ENCODE results near the gene FUT6.
"Not testable (repeated sequence)": the region's sequence is repeated elsewhere in the genome, so short reads cannot be mapped to it uniquely, and the experiment has no call there.

The FUT6 gene

DNA sequence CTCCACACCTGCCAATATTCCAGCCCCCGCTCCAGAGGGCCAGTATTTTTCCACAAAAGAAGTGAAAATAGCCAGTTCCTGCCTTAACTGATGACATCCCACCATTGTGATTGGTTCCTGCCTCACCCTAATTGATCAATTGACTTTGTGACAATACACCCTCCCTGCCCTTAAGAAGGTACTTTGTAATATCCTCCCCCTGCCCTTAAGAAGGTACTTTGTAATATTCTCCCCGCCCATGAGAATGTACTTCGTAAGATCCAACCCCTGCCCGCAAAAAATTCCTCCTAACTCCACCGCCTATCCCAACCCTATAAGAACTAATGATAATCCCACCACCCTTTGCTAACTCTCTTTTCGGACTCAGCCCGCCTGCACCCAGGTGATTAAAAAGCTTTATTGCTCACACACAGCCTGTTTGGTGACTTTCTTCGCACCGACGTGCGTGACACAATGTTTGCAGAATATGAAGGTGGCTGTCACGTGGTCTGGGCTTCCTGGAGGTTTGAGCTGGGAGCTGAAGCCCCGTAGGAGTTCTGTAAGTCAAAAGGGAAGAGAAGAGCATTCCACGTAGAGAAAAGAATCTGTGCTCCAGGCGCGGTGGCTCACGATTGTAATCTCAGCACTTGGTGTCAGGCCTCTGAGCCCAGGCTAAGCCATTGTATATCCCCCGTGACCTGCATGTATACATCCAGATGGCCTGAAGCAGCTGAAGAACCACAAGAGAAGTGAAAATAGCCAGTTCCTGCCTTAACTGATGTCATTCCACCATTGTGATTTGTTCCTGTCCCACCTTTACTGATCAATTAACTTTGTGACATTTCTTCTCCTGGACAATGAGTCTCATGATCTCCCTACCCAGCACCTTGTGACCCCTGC lies 17.9 kb upstream of the FUT6 start:
- Histone ChIP-seq H3K9me2 (replicated peaks; ENCODE audit: insufficient read depth, low read length) (no peaks in the 10 kb centered on the region), H3K27me3 (replicated peaks; ENCODE audit: insufficient read depth, low read length) (peaks cover 98% of the 10 kb centered on the region), H3K36me3 (replicated peaks; ENCODE audit: insufficient read depth, low read length) (no peaks in the 10 kb centered on the region), H4K20me1 (ENCODE audit: insufficient read depth, low read length) (no peaks in the 10 kb centered on the region), H3K4me2 (ENCODE audit: low read depth, low read length) (no peak overlapping the region), H3K4me1 (ENCODE audit: low read length) (no peaks in the 10 kb centered on the region), H3K27ac (ENCODE audit: low read length) (no peak overlapping the region), H3K4me3 (ENCODE audit: low read length) (no peak overlapping the region), H2AFZ (ENCODE audit: low read length) (no peak overlapping the region), H3K9ac (ENCODE audit: low read length) (no peak overlapping the region), H3K79me2 (ENCODE audit: low read length) (no peaks in the 10 kb centered on the region), H3F3A (ENCODE audit: insufficient read depth, low read length) (no peaks in the 10 kb centered on the region), H3K9me3 (replicated peaks; ENCODE audit: insufficient read depth, low read length) (no peaks in the 10 kb centered on the region)
- no peak for TF ChIP-seq EZH2 (optimal IDR thresholded peaks at IDR 0.05; ENCODE audit: low read depth, low read length)
- no peak for TF ChIP-seq EZH2phosphoT487 (IDR thresholded peaks at IDR 0.05; ENCODE audit: low read length)
- TF ChIP-seq, protein P1, sequence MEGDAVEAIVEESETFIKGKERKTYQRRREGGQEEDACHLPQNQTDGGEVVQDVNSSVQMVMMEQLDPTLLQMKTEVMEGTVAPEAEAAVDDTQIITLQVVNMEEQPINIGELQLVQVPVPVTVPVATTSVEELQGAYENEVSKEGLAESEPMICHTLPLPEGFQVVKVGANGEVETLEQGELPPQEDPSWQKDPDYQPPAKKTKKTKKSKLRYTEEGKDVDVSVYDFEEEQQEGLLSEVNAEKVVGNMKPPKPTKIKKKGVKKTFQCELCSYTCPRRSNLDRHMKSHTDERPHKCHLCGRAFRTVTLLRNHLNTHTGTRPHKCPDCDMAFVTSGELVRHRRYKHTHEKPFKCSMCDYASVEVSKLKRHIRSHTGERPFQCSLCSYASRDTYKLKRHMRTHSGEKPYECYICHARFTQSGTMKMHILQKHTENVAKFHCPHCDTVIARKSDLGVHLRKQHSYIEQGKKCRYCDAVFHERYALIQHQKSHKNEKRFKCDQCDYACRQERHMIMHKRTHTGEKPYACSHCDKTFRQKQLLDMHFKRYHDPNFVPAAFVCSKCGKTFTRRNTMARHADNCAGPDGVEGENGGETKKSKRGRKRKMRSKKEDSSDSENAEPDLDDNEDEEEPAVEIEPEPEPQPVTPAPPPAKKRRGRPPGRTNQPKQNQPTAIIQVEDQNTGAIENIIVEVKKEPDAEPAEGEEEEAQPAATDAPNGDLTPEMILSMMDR (IDR thresholded peaks at IDR 0.05; ENCODE audit: low read length), result no peak
- DNase-seq, result no peak

DNA sequence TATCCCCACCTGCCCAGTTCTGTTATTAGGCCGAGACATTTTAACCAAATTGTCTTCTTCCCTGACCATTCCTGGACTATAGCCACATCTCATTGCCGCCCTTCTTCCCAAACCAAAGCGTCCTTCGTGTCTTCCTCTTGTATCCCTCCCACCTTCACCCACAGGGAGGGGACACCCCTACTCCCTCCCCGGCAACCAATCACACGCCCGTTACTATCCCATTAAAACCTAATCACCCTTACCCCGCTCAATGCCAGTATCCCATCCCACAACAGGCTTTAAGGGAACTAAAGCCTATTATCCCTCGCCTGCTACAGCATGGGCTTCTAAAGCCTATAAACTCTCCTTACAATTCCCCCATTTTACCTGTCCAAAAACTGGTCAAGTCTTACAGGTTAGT lies 15.6 kb upstream of the FUT6 start:
- H3K9ac ChIP-seq (ENCODE audit: low read length); H3K27ac ChIP-seq (ENCODE audit: low read length); H3K36me3 ChIP-seq (replicated peaks; ENCODE audit: insufficient read depth, low read length); H3K9me2 ChIP-seq (replicated peaks; ENCODE audit: insufficient read depth, low read length); H3K79me2 ChIP-seq (ENCODE audit: low read length); DNase-seq; H3K4me1 ChIP-seq (ENCODE audit: low read length); H3K4me3 ChIP-seq (ENCODE audit: low read length); H2AFZ ChIP-seq (ENCODE audit: low read length); H3K4me2 ChIP-seq (ENCODE audit: low read depth, low read length); H3K9me3 ChIP-seq (replicated peaks; ENCODE audit: insufficient read depth, low read length); H4K20me1 ChIP-seq (ENCODE audit: insufficient read depth, low read length); H3F3A ChIP-seq (ENCODE audit: insufficient read depth, low read length): not testable (repeated sequence)
- H3K27me3 ChIP-seq (replicated peaks; ENCODE audit: insufficient read depth, low read length), result peaks cover 97% of the 10 kb centered on the region

DNA sequence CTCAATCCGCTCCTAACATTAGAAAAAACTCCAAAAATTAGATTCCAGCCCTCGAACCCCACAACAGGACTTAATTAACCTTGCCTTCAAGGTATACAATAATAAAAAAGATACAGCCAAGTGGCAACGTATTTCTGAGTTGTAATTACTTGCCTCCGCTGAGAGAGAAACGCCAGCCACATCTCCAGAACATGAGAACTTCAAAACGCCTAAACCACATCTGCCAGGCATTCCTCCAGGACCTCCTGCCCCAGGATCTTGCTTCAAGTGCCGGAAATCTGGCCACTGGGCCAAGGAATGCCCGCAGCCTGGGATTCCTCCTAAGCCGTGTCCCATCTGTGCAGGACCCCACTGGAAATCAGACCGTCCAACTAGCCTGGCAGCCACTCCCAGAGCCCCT lies 14.6 kb upstream of the FUT6 start:
- not testable (repeated sequence) for DNase-seq; H4K20me1 ChIP-seq (ENCODE audit: insufficient read depth, low read length); H3K4me1 ChIP-seq (ENCODE audit: low read length); H3F3A ChIP-seq (ENCODE audit: insufficient read depth, low read length); H2AFZ ChIP-seq (ENCODE audit: low read length); H3K4me2 ChIP-seq (ENCODE audit: low read depth, low read length); H3K79me2 ChIP-seq (ENCODE audit: low read length); H3K9ac ChIP-seq (ENCODE audit: low read length); H3K9me3 ChIP-seq (replicated peaks; ENCODE audit: insufficient read depth, low read length); H3K27ac ChIP-seq (ENCODE audit: low read length); H3K4me3 ChIP-seq (ENCODE audit: low read length); H3K9me2 ChIP-seq (replicated peaks; ENCODE audit: insufficient read depth, low read length); H3K36me3 ChIP-seq (replicated peaks; ENCODE audit: insufficient read depth, low read length)
- H3K27me3 ChIP-seq (replicated peaks; ENCODE audit: insufficient read depth, low read length), result peaks cover 97% of the 10 kb centered on the region

DNA sequence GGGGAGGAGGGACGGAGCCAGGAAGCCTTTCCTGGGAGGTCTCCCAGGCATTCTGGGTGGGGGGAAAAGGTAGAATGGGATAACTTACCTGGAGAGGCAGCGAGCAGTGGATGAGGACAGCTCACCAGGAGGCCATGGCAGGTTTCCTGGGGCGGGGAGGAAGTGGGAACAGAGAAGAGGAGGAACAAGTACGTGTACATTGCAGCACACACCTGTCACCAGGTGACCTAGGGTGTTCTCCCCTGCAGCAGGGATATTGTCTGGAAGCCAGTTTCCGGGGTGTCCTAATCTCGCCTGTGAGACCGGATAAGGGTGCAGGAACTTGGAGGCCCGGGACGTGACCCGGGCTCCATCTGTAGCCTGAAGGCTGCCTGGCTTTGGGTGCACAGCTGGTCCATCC lies 11.8 kb upstream of the FUT6 start, which contains the start of gene FUT3:
Gene FUT3, minus strand, starts transcription at position 148 of the 400 bp plus-strand sequence.
- no peaks in the 10 kb centered on the region for H3F3A ChIP-seq (ENCODE audit: insufficient read depth, low read length)
- H3K9me2 ChIP-seq (replicated peaks; ENCODE audit: insufficient read depth, low read length), result no peaks in the 10 kb centered on the region
- H3K4me2 ChIP-seq (ENCODE audit: low read depth, low read length), result no peak within 1 kb of the TSS
- no peak within 1 kb of the TSS for H3K4me3 ChIP-seq (ENCODE audit: low read length)
- no peaks in the 10 kb centered on the region for H4K20me1 ChIP-seq (ENCODE audit: insufficient read depth, low read length)
- H3K9me3 ChIP-seq (replicated peaks; ENCODE audit: insufficient read depth, low read length), result no peaks in the 10 kb centered on the region
- no peaks in the 10 kb centered on the region for H3K4me1 ChIP-seq (ENCODE audit: low read length)
- DNase-seq, result no peak
- no peak within 1 kb of the TSS for H2AFZ ChIP-seq (ENCODE audit: low read length)
- no peak within 1 kb of the TSS for H3K9ac ChIP-seq (ENCODE audit: low read length)
- H3K27me3 ChIP-seq (replicated peaks; ENCODE audit: insufficient read depth, low read length), result peaks cover 96% of the 10 kb centered on the region
- no peaks in the 10 kb centered on the region for H3K36me3 ChIP-seq (replicated peaks; ENCODE audit: insufficient read depth, low read length)
- H3K79me2 ChIP-seq (ENCODE audit: low read length), result no peaks in the 10 kb centered on the region
- TF ChIP-seq, protein P1 (IDR thresholded peaks at IDR 0.05; ENCODE audit: low read length), result no peak
- TF ChIP-seq EZH2 (optimal IDR thresholded peaks at IDR 0.05; ENCODE audit: low read depth, low read length) (no peak), EZH2phosphoT487 (IDR thresholded peaks at IDR 0.05; ENCODE audit: low read length) (no peak)
- no peak within 1 kb of the TSS for H3K27ac ChIP-seq (ENCODE audit: low read length)

Measured in MM.1S (cell line).